OCI-LY7 (cell line): Measurements from ENCODE around the gene IRF8.

ENCODE experiments used
- EZH2phosphoT487 ChIP-seq: fragments of 200-600 bp; sonication (generic); IDR thresholded peaks from 2 replicates; pipeline ENCODE4 v1.6.1; 2018; ENCODE audit warnings: low read depth, borderline replicate concordance, mild to moderate bottlenecking, mixed run types, antibody characterized with exemption, low read length, moderate library complexity, mixed read lengths
- TF ChIP-seq, protein P1 (sequence below): fragments of 200-600 bp; sonication (generic); conservative IDR thresholded peaks from 2 replicates; pipeline ENCODE4 v1.5.1; 2014; ENCODE audit warnings: mild to moderate bottlenecking, antibody characterized with exemption, low read length, moderate library complexity, mixed read lengths

DNA sequence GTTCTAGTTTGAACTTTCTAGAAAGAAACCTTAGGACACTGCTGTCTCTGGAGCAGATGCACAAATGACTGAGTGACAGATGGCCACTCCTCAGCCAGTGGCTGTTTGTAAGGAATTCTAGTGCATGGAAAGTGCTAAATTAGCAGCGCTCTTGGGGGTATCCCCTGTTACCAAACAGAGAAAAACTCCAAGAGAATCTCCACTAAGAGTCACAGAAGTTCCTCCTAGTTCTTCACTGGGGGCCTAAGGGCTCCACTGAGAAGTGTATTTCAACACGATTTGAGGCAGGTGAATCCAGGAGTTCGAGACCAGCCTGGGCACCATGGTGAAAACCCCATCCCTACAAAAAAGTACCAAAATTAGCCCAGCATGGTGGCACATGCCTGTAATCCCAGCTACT is 18.1 kb upstream of the IRF8 start:
- TF ChIP-seq, protein P1, sequence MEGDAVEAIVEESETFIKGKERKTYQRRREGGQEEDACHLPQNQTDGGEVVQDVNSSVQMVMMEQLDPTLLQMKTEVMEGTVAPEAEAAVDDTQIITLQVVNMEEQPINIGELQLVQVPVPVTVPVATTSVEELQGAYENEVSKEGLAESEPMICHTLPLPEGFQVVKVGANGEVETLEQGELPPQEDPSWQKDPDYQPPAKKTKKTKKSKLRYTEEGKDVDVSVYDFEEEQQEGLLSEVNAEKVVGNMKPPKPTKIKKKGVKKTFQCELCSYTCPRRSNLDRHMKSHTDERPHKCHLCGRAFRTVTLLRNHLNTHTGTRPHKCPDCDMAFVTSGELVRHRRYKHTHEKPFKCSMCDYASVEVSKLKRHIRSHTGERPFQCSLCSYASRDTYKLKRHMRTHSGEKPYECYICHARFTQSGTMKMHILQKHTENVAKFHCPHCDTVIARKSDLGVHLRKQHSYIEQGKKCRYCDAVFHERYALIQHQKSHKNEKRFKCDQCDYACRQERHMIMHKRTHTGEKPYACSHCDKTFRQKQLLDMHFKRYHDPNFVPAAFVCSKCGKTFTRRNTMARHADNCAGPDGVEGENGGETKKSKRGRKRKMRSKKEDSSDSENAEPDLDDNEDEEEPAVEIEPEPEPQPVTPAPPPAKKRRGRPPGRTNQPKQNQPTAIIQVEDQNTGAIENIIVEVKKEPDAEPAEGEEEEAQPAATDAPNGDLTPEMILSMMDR = no peak
- TF ChIP-seq EZH2phosphoT487 = no peak
